Testis (tissue), 2 donors: ENCODE measurements around the gene ABHD17B.

Experiments used
- POLR2A ChIP-seq: fragments of 450-650 bp; IDR thresholded peaks from one replicate; pipeline ENCODE4 v1.6.1; 2017; ENCODE audit warnings: antibody characterized with exemption, mild to moderate bottlenecking, moderate library complexity
- TF ChIP-seq, protein P1 (sequence below), 3 experiments: fragments of 450-650 bp in 2 of 3; fragments of 200-600 bp in 1 of 3; sonication (generic) in 1 of 3; IDR thresholded peaks; one replicate each; pipeline ENCODE4 v1.5.1; 2016 to 2019; ENCODE audit warnings: antibody characterized with exemption in 3 of 3, mild to moderate bottlenecking in 2 of 3, moderate library complexity in 1 of 3

DNA sequence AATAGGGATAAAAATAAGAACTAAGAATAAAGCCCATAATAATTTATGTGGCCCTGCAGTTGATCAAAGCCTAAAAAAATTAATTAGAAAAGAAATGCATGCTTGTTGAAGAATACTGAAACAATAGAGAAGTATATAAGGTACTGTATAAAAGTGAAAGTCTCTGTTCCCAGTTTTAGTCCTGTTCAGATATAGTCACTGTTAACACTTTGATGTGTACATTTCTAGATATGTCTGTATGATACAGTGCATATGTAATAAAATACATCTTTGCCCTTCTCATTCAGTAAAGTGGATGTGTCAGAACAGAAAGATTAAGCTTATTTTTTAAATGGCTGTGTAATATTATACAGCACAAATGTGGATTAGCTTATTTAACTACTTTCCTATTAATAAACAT lies 4.5 kb upstream of the ABHD17B start:
- TF ChIP-seq, protein P1, sequence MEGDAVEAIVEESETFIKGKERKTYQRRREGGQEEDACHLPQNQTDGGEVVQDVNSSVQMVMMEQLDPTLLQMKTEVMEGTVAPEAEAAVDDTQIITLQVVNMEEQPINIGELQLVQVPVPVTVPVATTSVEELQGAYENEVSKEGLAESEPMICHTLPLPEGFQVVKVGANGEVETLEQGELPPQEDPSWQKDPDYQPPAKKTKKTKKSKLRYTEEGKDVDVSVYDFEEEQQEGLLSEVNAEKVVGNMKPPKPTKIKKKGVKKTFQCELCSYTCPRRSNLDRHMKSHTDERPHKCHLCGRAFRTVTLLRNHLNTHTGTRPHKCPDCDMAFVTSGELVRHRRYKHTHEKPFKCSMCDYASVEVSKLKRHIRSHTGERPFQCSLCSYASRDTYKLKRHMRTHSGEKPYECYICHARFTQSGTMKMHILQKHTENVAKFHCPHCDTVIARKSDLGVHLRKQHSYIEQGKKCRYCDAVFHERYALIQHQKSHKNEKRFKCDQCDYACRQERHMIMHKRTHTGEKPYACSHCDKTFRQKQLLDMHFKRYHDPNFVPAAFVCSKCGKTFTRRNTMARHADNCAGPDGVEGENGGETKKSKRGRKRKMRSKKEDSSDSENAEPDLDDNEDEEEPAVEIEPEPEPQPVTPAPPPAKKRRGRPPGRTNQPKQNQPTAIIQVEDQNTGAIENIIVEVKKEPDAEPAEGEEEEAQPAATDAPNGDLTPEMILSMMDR (IDR thresholded peaks at IDR 0.05): no peak
- no peak for TF ChIP-seq POLR2A
